HG02588 (cell line): Measurements from ENCODE around the gene AFF4.
"Not testable (repeated sequence)": the region's sequence is repeated elsewhere in the genome, so short reads cannot be mapped to it uniquely, and the experiment has no call there.

ENCODE experiments used
- ATAC-seq: cut with Tn5 transposase; IDR thresholded peaks from one replicate; pipeline ENCODE4 v1.9.1; 2021; ENCODE audit warnings: mild to moderate bottlenecking, moderate library complexity; ENCODE audit not compliant: unreplicated experiment

AFF4 gene

GRCh38 chr5:132961123-132961815, 2.2 kb downstream of the AFF4 start:
- not testable (repeated sequence) for ATAC-seq

GRCh38 chr5:132956166-132956799, 7.2 kb downstream of the AFF4 start:
- ATAC-seq = not testable (repeated sequence)

GRCh38 chr5:132953710-132954109, 9.7 kb downstream of the AFF4 start:
- ATAC-seq = no peak

GRCh38 chr5:132952829-132953228, 10.6 kb downstream of the AFF4 start:
- ATAC-seq = no peak

GRCh38 chr5:132951897-132952296, 11.5 kb downstream of the AFF4 start:
- no peak for ATAC-seq

- no peak for ATAC-seq
These were observed 14.3 kb downstream of the AFF4 start for GRCh38 chr5:132949136-132949535.

GRCh38 chr5:132947671-132948070, 15.8 kb downstream of the AFF4 start:
- no peak for ATAC-seq

GRCh38 chr5:132945315-132945714, 18.1 kb downstream of the AFF4 start:
- not testable (repeated sequence) for ATAC-seq

GRCh38 chr5:132943362-132944022, 19.9 kb downstream of the AFF4 start:
- no peak for ATAC-seq

GRCh38 chr5:132941331-132941730, 22.1 kb downstream of the AFF4 start:
- no peak for ATAC-seq

GRCh38 chr5:132928062-132928407, 35.4 kb downstream of the AFF4 start:
- ATAC-seq = no peak

- no peak for ATAC-seq
These were observed 35.9 kb downstream of the AFF4 start for GRCh38 chr5:132927355-132928061.

GRCh38 chr5:132926437-132926836, 37.0 kb downstream of the AFF4 start:
- ATAC-seq = no peak

GRCh38 chr5:132916086-132916485, 47.3 kb downstream of the AFF4 start:
- no peak for ATAC-seq

GRCh38 chr5:132915681-132916080, 47.8 kb downstream of the AFF4 start:
- no peak for ATAC-seq

GRCh38 chr5:132909702-132910101, 53.7 kb downstream of the AFF4 start:
- ATAC-seq = no peak

- no peak for ATAC-seq
These were observed 56.3 kb downstream of the AFF4 start for GRCh38 chr5:132907161-132907560.

- no peak for ATAC-seq
These were observed 57.5 kb downstream of the AFF4 start for GRCh38 chr5:132905938-132906337.

- ATAC-seq = no peak
These were observed 61.7 kb downstream of the AFF4 start for GRCh38 chr5:132901730-132902129.

- ATAC-seq = no peak
These were observed 62.4 kb downstream of the AFF4 start for GRCh38 chr5:132901036-132901435.

GRCh38 chr5:132898094-132898493, 65.3 kb downstream of the AFF4 start:
- no peak for ATAC-seq

- ATAC-seq = no peak
These were observed 66.7 kb downstream of the AFF4 start for GRCh38 chr5:132896685-132897084.
